PFSK-1 (cell line): ENCODE results near the gene ZBTB5.

Experiments
- FOXP2 ChIP-seq: optimal IDR thresholded peaks from 2 replicates; pipeline ENCODE3; 2011; ENCODE audit warnings: borderline replicate concordance, control low read depth, inconsistent platforms; ENCODE audit not compliant: insufficient read depth; ENCODE audit errors: extremely low read length, extremely low read depth
- POLR2AphosphoS5 ChIP-seq: IDR thresholded peaks from 2 replicates; pipeline ENCODE4 v1.6.1; 2012; ENCODE audit warnings: low read depth, mild to moderate bottlenecking, control low read depth, low read length, moderate library complexity
- SIN3A ChIP-seq: IDR thresholded peaks from 2 replicates; pipeline ENCODE4 v1.6.1; 2012; ENCODE audit warnings: mild to moderate bottlenecking, low read length, moderate library complexity, borderline replicate concordance; ENCODE audit not compliant: insufficient read depth
- TAF1 ChIP-seq: IDR thresholded peaks from 2 replicates; pipeline ENCODE4 v1.6.1; 2012; ENCODE audit warnings: low read length, control low read depth, borderline replicate concordance; ENCODE audit not compliant: insufficient read depth
- TF ChIP-seq, protein P1 (sequence below), 2 experiments: IDR thresholded peaks; 2 replicates each; pipeline versions ENCODE4 v1.6.1 to v1.8.0; 2011 to 2012; ENCODE audit warnings: low read depth in 2 of 2, low read length in 2 of 2, control low read depth in 1 of 2, inconsistent platforms in 1 of 2, mild to moderate bottlenecking in 1 of 2, moderate library complexity in 1 of 2; ENCODE audit not compliant: insufficient read depth in 1 of 2

Gene ZBTB5

DNA sequence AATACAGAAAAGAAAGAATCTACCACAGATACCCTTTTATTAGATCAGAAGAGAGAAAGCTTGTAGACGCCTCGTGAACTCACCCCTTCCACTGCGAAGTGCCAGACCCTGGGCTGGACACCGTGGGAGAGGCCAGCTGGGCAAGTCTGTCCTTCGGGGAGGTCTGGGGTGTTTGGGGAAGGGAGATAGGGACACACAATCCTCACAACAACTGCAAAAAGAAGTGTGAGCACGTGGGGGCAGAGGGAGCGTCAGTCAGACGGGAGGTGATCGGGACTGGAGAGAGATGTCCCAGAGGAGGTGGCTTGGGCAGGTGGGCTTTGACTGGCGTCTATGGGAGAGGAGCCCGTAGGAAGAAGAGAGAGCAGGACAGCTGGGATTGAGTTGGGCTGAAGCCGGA, 70.0 kb downstream of the ZBTB5 start:
- TF ChIP-seq POLR2AphosphoS5 = no peak
- no peak for TF ChIP-seq TAF1
- TF ChIP-seq FOXP2 = no peak
- TF ChIP-seq, protein P1, sequence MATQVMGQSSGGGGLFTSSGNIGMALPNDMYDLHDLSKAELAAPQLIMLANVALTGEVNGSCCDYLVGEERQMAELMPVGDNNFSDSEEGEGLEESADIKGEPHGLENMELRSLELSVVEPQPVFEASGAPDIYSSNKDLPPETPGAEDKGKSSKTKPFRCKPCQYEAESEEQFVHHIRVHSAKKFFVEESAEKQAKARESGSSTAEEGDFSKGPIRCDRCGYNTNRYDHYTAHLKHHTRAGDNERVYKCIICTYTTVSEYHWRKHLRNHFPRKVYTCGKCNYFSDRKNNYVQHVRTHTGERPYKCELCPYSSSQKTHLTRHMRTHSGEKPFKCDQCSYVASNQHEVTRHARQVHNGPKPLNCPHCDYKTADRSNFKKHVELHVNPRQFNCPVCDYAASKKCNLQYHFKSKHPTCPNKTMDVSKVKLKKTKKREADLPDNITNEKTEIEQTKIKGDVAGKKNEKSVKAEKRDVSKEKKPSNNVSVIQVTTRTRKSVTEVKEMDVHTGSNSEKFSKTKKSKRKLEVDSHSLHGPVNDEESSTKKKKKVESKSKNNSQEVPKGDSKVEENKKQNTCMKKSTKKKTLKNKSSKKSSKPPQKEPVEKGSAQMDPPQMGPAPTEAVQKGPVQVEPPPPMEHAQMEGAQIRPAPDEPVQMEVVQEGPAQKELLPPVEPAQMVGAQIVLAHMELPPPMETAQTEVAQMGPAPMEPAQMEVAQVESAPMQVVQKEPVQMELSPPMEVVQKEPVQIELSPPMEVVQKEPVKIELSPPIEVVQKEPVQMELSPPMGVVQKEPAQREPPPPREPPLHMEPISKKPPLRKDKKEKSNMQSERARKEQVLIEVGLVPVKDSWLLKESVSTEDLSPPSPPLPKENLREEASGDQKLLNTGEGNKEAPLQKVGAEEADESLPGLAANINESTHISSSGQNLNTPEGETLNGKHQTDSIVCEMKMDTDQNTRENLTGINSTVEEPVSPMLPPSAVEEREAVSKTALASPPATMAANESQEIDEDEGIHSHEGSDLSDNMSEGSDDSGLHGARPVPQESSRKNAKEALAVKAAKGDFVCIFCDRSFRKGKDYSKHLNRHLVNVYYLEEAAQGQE (IDR thresholded peaks at IDR 0.05; ENCODE audit: insufficient read depth in 1 of 2, low read depth in 2 of 2, low read length in 2 of 2) = no peak
- TF ChIP-seq SIN3A = no peak

DNA sequence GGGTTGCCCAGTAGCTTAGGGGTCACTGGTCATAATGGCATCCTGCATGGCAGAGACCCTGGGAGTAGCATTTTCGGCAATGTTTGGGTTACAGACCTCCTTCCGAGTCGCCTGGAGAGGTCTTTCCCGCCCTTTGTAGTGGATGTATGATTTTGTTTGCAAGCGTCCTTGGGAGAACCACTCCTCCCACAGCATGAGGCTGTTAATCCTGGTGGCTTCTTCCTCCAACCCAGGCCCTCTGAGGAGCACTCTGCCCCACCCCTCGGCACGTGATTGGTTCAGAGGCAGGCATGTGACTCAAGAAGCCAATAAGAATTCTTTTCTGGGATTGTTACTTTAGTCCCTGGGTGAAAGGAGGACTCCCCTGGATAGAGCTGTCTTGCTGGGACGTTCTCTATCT, 73.0 kb downstream of the ZBTB5 start:
- TF ChIP-seq, protein P1 (IDR thresholded peaks at IDR 0.05; ENCODE audit: insufficient read depth in 1 of 2, low read depth in 2 of 2, low read length in 2 of 2) = no peak
- no peak for TF ChIP-seq TAF1
- TF ChIP-seq SIN3A = no peak
- TF ChIP-seq FOXP2 = no peak
- TF ChIP-seq POLR2AphosphoS5 = no peak

DNA sequence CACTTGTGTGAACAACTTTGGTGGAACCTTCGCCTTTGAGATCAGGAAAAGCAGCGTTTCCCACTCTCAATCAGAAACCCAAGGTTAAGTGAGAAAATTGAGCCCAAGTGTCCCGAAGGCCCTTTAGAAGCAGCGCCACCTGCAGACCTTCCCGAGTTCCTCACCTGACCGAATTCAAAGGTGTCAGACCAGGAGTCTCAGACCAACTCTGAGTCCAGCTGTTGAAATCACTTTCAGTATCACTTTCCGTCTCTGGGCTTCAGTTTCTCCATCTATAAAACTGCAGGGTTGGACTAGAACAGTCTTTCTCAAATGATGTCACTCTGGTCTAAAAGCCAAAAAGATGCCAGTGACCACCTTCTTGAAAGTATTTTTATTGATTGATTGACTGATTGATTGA, 74.5 kb downstream of the ZBTB5 start:
- TF ChIP-seq TAF1 (no peak), POLR2AphosphoS5 (no peak), FOXP2 (no peak), SIN3A (no peak)
- TF ChIP-seq, protein P1 (IDR thresholded peaks at IDR 0.05; ENCODE audit: insufficient read depth in 1 of 2, low read depth in 2 of 2, low read length in 2 of 2) = no peak
